ENCODE measurements around the gene ATF7IP2.

- TF ChIP-seq EZH2phosphoT487 (conservative IDR thresholded peaks at IDR 0.05; ENCODE audit: low read length) = no peak
- TF ChIP-seq CTCF (IDR thresholded peaks at IDR 0.05; ENCODE audit: insufficient read depth, low read length, poor library complexity, severe bottlenecking) = no peak
Observed at GRCh38 chr16:10339777-10340732, 45.8 kb upstream of the ATF7IP2 start.

All from SU-DHL-6 (cell line).